GM18907 (cell line): ENCODE measurements around the gene KAT2B.

Source experiments
- ATAC-seq: cut with Tn5 transposase; IDR thresholded peaks from one replicate; pipeline ENCODE4 v1.9.1; 2021; ENCODE audit warnings: mild to moderate bottlenecking, moderate library complexity; ENCODE audit not compliant: unreplicated experiment

Gene KAT2B

GRCh38 chr3:20064796-20065564 is 24.7 kb downstream of the KAT2B start:
- no peak for ATAC-seq

DNA sequence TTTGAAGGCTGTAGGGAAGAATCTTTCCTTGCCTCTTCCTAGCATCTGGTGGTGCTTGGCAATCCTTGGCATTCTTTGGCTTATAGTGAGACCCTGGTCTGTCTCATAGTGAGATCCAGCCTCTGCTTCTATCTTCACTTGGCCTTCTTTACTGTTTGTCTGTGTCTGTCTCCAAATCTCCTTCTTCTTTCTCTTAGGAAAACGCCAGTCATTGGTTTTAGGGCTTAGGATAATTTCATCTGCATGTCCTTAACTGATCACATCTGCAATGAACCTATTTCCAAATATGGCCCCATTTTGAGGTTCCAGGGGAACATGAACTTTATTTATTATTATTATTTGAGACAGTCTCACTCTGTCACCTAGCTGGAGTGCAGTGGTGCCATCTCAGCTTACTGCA is 25.8 kb downstream of the KAT2B start:
- no peak for ATAC-seq

- no peak for ATAC-seq
Measured at GRCh38 chr3:20066850-20067617, 26.8 kb downstream of the KAT2B start.

- ATAC-seq: no peak
Measured at GRCh38 chr3:20068512-20069177, 28.4 kb downstream of the KAT2B start.

GRCh38 chr3:20069178-20069532 is 28.9 kb downstream of the KAT2B start:
- ATAC-seq: no peak

- ATAC-seq: no peak
Measured at GRCh38 chr3:20071175-20071574, 30.9 kb downstream of the KAT2B start.

- no peak for ATAC-seq
Measured at GRCh38 chr3:20072422-20072821, 32.2 kb downstream of the KAT2B start.

- no peak for ATAC-seq
Measured at GRCh38 chr3:20073068-20073467, 32.8 kb downstream of the KAT2B start.

DNA sequence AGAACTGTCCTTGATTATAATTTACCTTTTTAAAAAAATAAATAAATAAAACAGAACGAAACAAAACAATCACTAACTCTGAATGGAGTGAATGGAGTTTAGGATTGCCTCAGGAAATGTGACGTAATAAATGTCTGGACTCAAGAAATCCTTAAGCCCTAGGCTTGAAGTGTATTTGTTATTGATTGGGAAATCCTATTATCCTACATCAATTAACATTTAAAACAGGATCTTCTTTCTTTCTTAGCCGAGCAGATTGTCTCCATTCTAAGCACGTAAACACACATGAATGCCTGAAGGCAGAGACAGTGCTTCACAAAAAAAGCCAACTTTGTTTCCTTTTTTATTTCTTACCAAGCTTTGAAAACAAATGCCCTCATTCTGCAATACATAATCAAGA is 33.4 kb downstream of the KAT2B start:
- no peak for ATAC-seq

DNA sequence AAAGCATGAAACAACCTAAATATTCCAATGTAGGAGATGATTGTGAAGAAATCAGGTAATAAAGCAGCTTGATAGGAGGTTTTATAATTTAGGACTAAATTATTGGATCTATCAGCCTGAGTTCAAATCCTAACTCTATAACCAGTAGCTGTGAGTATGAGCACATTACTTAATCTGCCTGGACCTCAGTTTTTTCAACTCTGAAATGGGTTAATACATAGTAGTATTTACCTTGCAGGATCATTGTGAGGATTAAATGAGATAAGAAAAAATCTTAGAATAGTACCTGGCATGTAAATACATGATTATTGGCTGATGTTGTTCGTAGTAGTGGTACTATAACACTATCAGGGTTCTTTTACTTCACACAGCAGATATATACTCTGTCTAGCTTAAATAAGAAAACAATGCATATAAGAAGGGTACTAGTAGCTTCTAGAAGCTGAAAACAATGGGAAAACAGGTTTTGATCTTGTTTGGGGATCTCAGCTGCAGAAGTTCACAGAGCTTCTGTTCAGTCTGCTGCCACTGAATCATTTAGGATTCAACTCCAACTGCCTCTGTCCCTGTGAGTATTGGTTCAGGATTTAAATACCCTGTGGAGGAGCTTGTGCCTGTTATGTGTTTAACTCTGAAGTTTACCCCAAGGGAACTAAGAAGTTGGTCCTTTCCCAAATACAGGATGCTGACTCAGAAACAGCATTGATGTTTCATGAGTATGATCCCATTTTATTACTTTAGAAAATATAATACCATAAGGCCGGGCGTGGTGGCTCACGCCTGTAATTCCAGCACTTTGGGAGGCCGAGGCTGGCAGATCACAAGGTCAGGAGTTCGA is 34.2 kb downstream of the KAT2B start:
- no peak for ATAC-seq

DNA sequence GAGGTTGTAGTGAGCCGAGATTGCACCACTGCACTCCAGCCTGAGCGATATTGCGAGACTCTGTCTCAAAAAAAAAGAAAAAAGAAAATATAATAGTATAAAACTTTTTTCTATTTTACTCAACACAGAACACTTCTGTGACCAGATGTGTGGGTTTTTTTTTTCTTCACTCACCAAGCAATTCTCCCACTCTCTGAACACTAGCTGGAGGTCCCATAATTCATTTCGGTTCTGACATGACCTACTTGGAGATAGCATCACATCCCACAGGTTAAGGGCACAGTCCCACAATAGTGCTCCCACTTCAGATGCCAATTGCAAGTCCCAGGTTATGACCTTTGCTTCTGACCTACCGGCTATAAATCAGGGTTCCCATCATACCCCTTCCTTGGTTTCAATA is 35.0 kb downstream of the KAT2B start:
- ATAC-seq: no peak

- no peak for ATAC-seq
Measured at GRCh38 chr3:20076296-20076997, 36.2 kb downstream of the KAT2B start.

- ATAC-seq: no peak
Measured at GRCh38 chr3:20077068-20077467, 36.8 kb downstream of the KAT2B start.

GRCh38 chr3:20078194-20078714 is 38.0 kb downstream of the KAT2B start:
- ATAC-seq: no peak

DNA sequence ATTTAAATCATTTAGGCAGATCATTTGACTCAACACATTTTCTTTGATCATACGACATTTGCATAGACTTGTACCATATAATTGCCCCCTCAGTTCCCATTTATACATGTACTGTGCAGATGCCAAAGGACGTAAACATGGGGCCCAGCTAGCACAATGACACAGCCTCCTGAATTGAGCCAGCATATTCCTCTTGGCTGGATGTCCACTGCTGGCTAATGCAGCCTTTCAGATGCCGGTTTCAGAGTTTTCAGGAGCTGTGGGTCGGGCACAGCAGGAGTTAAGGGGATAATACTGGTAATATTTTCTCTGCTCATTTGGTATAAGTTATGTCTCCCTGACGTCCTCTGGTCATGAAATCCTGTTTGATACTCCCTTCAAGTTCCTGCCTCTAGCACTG is 39.4 kb downstream of the KAT2B start:
- no peak for ATAC-seq

- peak; percentile 99 for ATAC-seq
Measured at GRCh38 chr3:20080956-20081554, 40.8 kb downstream of the KAT2B start.

GRCh38 chr3:20083253-20083652 is 43.0 kb downstream of the KAT2B start:
- no peak for ATAC-seq

DNA sequence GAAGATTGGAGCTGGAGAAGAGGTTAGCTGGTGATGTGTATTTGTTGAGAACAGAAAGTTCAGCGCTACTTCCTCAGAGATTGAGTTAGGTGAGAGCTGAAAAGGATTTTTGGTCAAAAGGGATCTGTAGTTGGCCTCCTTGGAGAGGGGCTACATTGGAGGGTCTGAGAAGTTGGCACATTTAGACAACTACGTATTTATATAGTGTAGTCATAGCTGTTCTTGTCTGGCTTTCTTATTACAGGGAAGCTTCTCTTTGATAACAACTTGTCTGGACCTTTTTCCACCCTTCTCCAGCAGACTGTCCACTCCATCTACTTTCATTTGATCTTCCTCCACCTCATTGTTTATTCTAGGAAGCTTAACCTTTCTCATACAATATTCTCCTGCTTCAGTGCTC is 43.7 kb downstream of the KAT2B start:
- ATAC-seq: no peak

GRCh38 chr3:20091331-20092047 is 51.2 kb downstream of the KAT2B start:
- ATAC-seq: no peak
